H9 (cell line): Measurements from ENCODE around the gene SCOC. TPM values are rescaled to one million over a fixed set of nuclear protein-coding genes. Genes with fewer than 3 reads are reported as not detected.

Source experiments
- DNase-seq: peaks from one replicate; pipeline ENCODE4 v3.0.0-alpha.2; 2017
- H2AFZ ChIP-seq: one replicate; pipeline ENCODE4 v1.6.1; 2013; ENCODE audit warnings: mild to moderate bottlenecking, low read length, control low read depth, moderate library complexity
- H2AK5ac ChIP-seq: 2 replicates; pipeline ENCODE4 v1.6.1; 2013; ENCODE audit warnings: low read length, control low read depth, mixed read lengths; ENCODE audit not compliant: insufficient read length
- H2BK120ac ChIP-seq: one replicate; pipeline ENCODE4 v1.6.1; 2013; ENCODE audit warnings: low read depth, mild to moderate bottlenecking, low read length, control low read depth, inconsistent platforms; ENCODE audit not compliant: poor library complexity, severe bottlenecking
- H2BK12ac ChIP-seq: 2 replicates; pipeline ENCODE4 v1.6.1; 2013; ENCODE audit warnings: low read length, control low read depth, mixed read lengths, low read depth; ENCODE audit not compliant: insufficient read length
- H2BK15ac ChIP-seq: 2 replicates; pipeline ENCODE4 v1.6.1; 2013; ENCODE audit warnings: low read depth, low read length, control low read depth
- H2BK20ac ChIP-seq: one replicate; pipeline ENCODE4 v1.6.1; 2013; ENCODE audit warnings: low read depth, mild to moderate bottlenecking, low read length, control low read depth, inconsistent platforms; ENCODE audit not compliant: poor library complexity, severe bottlenecking
- H2BK5ac ChIP-seq: 2 replicates; pipeline ENCODE4 v1.6.1; 2013; ENCODE audit warnings: low read length, control low read depth, mixed read lengths; ENCODE audit not compliant: insufficient read length
- H3K14ac ChIP-seq: 2 replicates; pipeline ENCODE4 v1.6.1; 2013; ENCODE audit warnings: low read length, control low read depth; ENCODE audit not compliant: insufficient read depth
- H3K18ac ChIP-seq: 2 replicates; pipeline ENCODE4 v1.6.1; 2013; ENCODE audit warnings: low read depth, mild to moderate bottlenecking, mixed read lengths, low read length, control low read depth; ENCODE audit not compliant: insufficient read length
- H3K23ac ChIP-seq: 2 replicates; pipeline ENCODE4 v1.6.1; 2013; ENCODE audit warnings: low read length, control low read depth, mixed read lengths, low read depth; ENCODE audit not compliant: insufficient read length
- H3K23me2 ChIP-seq: 2 replicates; pipeline ENCODE4 v1.6.1; 2013; ENCODE audit warnings: low read depth, mild to moderate bottlenecking, mixed read lengths, low read length, control low read depth; ENCODE audit not compliant: insufficient read length, poor library complexity, severe bottlenecking
- H3K27ac ChIP-seq: 2 replicates; pipeline ENCODE4 v1.5.1; 2013; ENCODE audit warnings: low read length, control low read depth, mixed read lengths, low read depth; ENCODE audit not compliant: insufficient read length
- H3K27me3 ChIP-seq: 2 replicates; pipeline ENCODE4 v1.6.1; 2013; ENCODE audit warnings: low read length, control low read depth, inconsistent platforms; ENCODE audit not compliant: insufficient read depth
- H3K4ac ChIP-seq: 2 replicates; pipeline ENCODE4 v1.6.1; 2013; ENCODE audit warnings: low read depth, mild to moderate bottlenecking, control low read depth, inconsistent platforms, low read length, moderate library complexity
- H3K4me1 ChIP-seq: 2 replicates; pipeline ENCODE4 v1.6.1; 2013; ENCODE audit warnings: low read length, control low read depth, inconsistent platforms; ENCODE audit not compliant: insufficient read depth
- H3K4me2 ChIP-seq: 2 replicates; pipeline ENCODE4 v1.6.1; 2013; ENCODE audit warnings: low read length, control low read depth, mixed read lengths; ENCODE audit not compliant: insufficient read length, insufficient read depth
- H3K56ac ChIP-seq: 2 replicates; pipeline ENCODE4 v1.6.1; 2013; ENCODE audit warnings: low read depth, mild to moderate bottlenecking, mixed read lengths, low read length, control low read depth; ENCODE audit not compliant: insufficient read length
- H3K79me1 ChIP-seq: 2 replicates; pipeline ENCODE4 v1.6.1; 2013; ENCODE audit warnings: low read depth, mild to moderate bottlenecking, moderate library complexity, low read length, control low read depth, inconsistent platforms; ENCODE audit not compliant: insufficient read depth, poor library complexity, severe bottlenecking
- H3K79me2 ChIP-seq: 2 replicates; pipeline ENCODE4 v1.6.1; 2013; ENCODE audit warnings: low read length, control low read depth, inconsistent platforms; ENCODE audit not compliant: insufficient read depth
- H3K9ac ChIP-seq: 2 replicates; pipeline ENCODE4 v1.6.1; 2013; ENCODE audit warnings: low read length, control low read depth, mixed read lengths; ENCODE audit not compliant: insufficient read length; ENCODE audit errors: extremely low read depth
- H3K9me3 ChIP-seq: one replicate; pipeline ENCODE4 v1.6.1; 2013; ENCODE audit warnings: low read depth, low read length, inconsistent platforms; ENCODE audit not compliant: control insufficient read depth
- H3T11ph ChIP-seq: one replicate; pipeline ENCODE4 v1.6.1; 2013; ENCODE audit warnings: mild to moderate bottlenecking, low read length, control low read depth, inconsistent platforms
- H4K20me1 ChIP-seq: one replicate; pipeline ENCODE4 v1.6.1; 2013; ENCODE audit not compliant: control insufficient read depth, insufficient read length, insufficient read depth
- H4K5ac ChIP-seq: 2 replicates; pipeline ENCODE4 v1.6.1; 2013; ENCODE audit warnings: low read depth, mild to moderate bottlenecking, mixed read lengths, low read length, control low read depth; ENCODE audit not compliant: insufficient read length
- H4K8ac ChIP-seq: replicated peaks from 2 replicates; pipeline ENCODE4 v1.6.1; 2013; ENCODE audit warnings: low read length, control low read depth, mixed read lengths, low read depth; ENCODE audit not compliant: insufficient read length
- H4K91ac ChIP-seq: 2 replicates; pipeline ENCODE4 v1.6.1; 2013; ENCODE audit warnings: low read depth, mild to moderate bottlenecking, moderate library complexity, mixed read lengths, low read length, control low read depth; ENCODE audit not compliant: insufficient read length
- H3K27ac Mint-ChIP-seq, 3 experiments: 2 replicates in 2 of 3; 3 replicates in 1 of 3; pipeline ENCODE4 v1.8.0; 2020 to 2021; ENCODE audit warnings: mixed read lengths in 3 of 3, mild to moderate bottlenecking in 1 of 3, moderate library complexity in 1 of 3
- H3K27me3 Mint-ChIP-seq: 2 replicates; pipeline ENCODE4 v1.8.0; 2021; ENCODE audit warnings: low read depth, mild to moderate bottlenecking, moderate library complexity, mixed read lengths
- H3K36me3 Mint-ChIP-seq, 3 experiments: 2 replicates in 2 of 3; 3 replicates in 1 of 3; pipeline ENCODE4 v1.8.0; 2020 to 2021; ENCODE audit warnings: low read depth in 3 of 3, mixed read lengths in 3 of 3; ENCODE audit not compliant: insufficient read depth in 1 of 3
- H3K4me1 Mint-ChIP-seq, 2 experiments: 2 replicates each; pipeline ENCODE4 v1.8.0; 2020; ENCODE audit warnings: mixed read lengths in 2 of 2
- H3K4me3 Mint-ChIP-seq, 2 experiments: 2 replicates in 1 of 2; 3 replicates in 1 of 2; pipeline ENCODE4 v1.8.0; 2020 to 2021; ENCODE audit warnings: mild to moderate bottlenecking in 2 of 2, mixed read lengths in 2 of 2, moderate library complexity in 1 of 2
- H3K9me3 Mint-ChIP-seq, 2 experiments: 2 replicates in 1 of 2; 3 replicates in 1 of 2; pipeline ENCODE4 v1.8.0; 2020; ENCODE audit warnings: mild to moderate bottlenecking in 2 of 2, mixed read lengths in 2 of 2, moderate library complexity in 1 of 2
- CTCF ChIP-seq: fragments of 200-600 bp; sonication (generic); conservative IDR thresholded peaks from 3 replicates; pipeline ENCODE4 v1.8.0; 2021; ENCODE audit warnings: antibody characterized with exemption, mild to moderate bottlenecking
- WGBS: extraction: QIAGEN DNeasy Blood & Tissue Kit; methylation state at CpG from one replicate; pipeline ENCODE4 v1.1.7; 2013; ENCODE audit warnings: missing lambda C conversion rate, low lambda C conversion rate, mixed read lengths; ENCODE audit not compliant: insufficient read length; ENCODE audit errors: extremely low coverage; 5-methylcytosine and 5-hydroxymethylcytosine counted together
- total RNA-seq: library from RNA; stranded (reverse); gene quantifications from 2 replicates; pipeline ENCODE4 v1.2.1, GENCODE V29; 2021

Gene SCOC
- total RNA-seq, 1 experiment from 2014 or later: 29.4 TPM

GRCh38 chr4:140400111-140400510, 26.7 kb downstream of the SCOC start:
- Histone ChIP-seq H3K79me2 (no peaks in the 10 kb centered on the region), H4K91ac (no peak overlapping the region), H2BK20ac (no peak overlapping the region), H3K27ac (no peak overlapping the region), H4K8ac (no peak overlapping the region), H2BK120ac (no peak overlapping the region), H3K4me2 (no peak overlapping the region), H3K56ac (no peak overlapping the region), H3K23me2 (no peaks in the 10 kb centered on the region), H3K4me1 (no peaks in the 10 kb centered on the region), H3K23ac (no peak overlapping the region), H3K27me3 (no peaks in the 10 kb centered on the region), H3K4ac (no peak overlapping the region), H3K9ac (no peak overlapping the region), H2AK5ac (no peak overlapping the region), H2BK12ac (no peak overlapping the region), H4K20me1 (no peaks in the 10 kb centered on the region), H2AFZ (no peak overlapping the region), H3K14ac (no peak overlapping the region), H3T11ph (no peak overlapping the region), H3K79me1 (no peaks in the 10 kb centered on the region), H4K5ac (no peak overlapping the region), H3K9me3 (no peaks in the 10 kb centered on the region), H2BK15ac (no peak overlapping the region), H2BK5ac (no peak overlapping the region), H3K18ac (no peak overlapping the region)
- Mint-ChIP-seq H3K36me3 (no peaks in the 10 kb centered on the region), H3K27me3 (no peaks in the 10 kb centered on the region; the same call in 1 of the 2 replicates), H3K4me1 (no peaks in the 10 kb centered on the region), H3K4me3 (no peak overlapping the region), H3K27ac (no peak overlapping the region), H3K9me3 (no peaks in the 10 kb centered on the region)
- DNase-seq: no peak
- no peak for TF ChIP-seq CTCF
- no CpG with 5 or more reads among the region's 2 CpGs for WGBS
